Measurements from ENCODE around the gene SEMA6A.

GRCh38 chr5:116507941-116508655 lies 66.5 kb downstream of the SEMA6A start:
- TF ChIP-seq EZH2 (IDR thresholded peaks at IDR 0.05; ENCODE audit: low read depth, unreplicated experiment) = no peak
- no peak for TF ChIP-seq POLR2AphosphoS5 (IDR thresholded peaks at IDR 0.05; ENCODE audit: low read depth)
- TF ChIP-seq CTCF (conservative IDR thresholded peaks at IDR 0.05; ENCODE audit: low read depth in 2 of 2) = no peak
- no peak for TF ChIP-seq ETS1 (IDR thresholded peaks at IDR 0.05)
- no peak for TF ChIP-seq CREB1 (CRISPR knock-in tag; IDR thresholded peaks at IDR 0.05; ENCODE audit: low read depth)
- TF ChIP-seq REST (IDR thresholded peaks at IDR 0.05; ENCODE audit: unreplicated experiment) = no peak
- TF ChIP-seq ZNF114 (CRISPR knock-in tag; IDR thresholded peaks at IDR 0.05) = no peak
- TF ChIP-seq JUNB (IDR thresholded peaks at IDR 0.05; ENCODE audit: unreplicated experiment) = no peak
- TF ChIP-seq EZH2phosphoT487 (IDR thresholded peaks at IDR 0.05; ENCODE audit: unreplicated experiment) = no peak
- no peak for TF ChIP-seq STAT1 (IDR thresholded peaks at IDR 0.05; ENCODE audit: unreplicated experiment)

Data from GM23338 (cell line).